Measurements from ENCODE around the gene ALG3. TPM values are rescaled to one million over a fixed set of nuclear protein-coding genes. Genes with fewer than 3 reads are reported as not detected.

Gene ALG3
- total and polyA plus RNA-seq, 9 of the 15 experiments (the other 6 are each of a cell fraction or from before 2014, with no cell fraction given): 37.5 to 107 (median 80.1) TPM

DNA sequence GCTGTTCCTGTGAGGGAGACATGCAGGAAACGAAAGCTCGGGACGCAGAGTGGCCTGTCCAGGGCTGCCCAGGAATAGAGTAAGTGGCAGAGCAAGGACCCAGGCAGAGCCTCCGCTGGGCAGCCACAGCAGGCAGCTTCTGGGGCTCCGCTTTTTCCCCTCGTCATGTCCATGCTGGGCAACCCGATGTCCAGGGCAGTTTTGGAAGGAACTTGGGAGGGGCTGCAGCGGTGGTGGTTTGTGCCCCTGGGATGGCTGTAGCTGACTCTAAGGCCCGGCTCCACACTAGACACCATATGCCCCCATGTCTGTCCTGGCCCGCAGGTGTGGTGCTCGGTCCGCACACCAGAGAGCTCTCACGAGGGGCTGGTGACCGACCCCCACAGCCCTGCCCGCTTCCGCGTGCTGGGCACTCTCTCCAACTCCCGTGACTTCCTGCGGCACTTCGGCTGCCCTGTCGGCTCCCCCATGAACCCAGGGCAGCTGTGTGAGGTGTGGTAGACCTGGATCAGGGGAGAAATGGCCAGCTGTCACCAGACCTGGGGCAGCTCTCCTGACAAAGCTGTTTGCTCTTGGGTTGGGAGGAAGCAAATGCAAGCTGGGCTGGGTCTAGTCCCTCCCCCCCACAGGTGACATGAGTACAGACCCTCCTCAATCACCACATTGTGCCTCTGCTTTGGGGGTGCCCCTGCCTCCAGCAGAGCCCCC, 43.1 kb upstream of the ALG3 start:
- no TSS peak for BruUV-seq (replicated peaks)
- Histone ChIP-seq H3K4me2 (ENCODE audit: insufficient read depth, low read length) (no peak overlapping the region), H3K36me3 (ENCODE audit: control insufficient read depth, insufficient read depth, low read length) (no peaks in the 10 kb centered on the region), H3K9me1 (ENCODE audit: control insufficient read depth, insufficient read depth, low read length) (no peaks in the 10 kb centered on the region), H3K9ac (ENCODE audit: insufficient read depth in 1 of 2, low read depth in 2 of 2, low read length in 2 of 2) (peak overlapping the region in 1 of 2 experiments; percentile 74; a peak in 2 of 4 replicates), H3K27ac (ENCODE audit: extremely low read depth, low read depth, low read length) (no peak overlapping the region), H3K4me3 (no peak overlapping the region), H3K79me2 (ENCODE audit: control insufficient read depth, insufficient read depth, low read length) (no peaks in the 10 kb centered on the region), H3K9me3 (replicated peaks; ENCODE audit: control insufficient read depth, insufficient read depth, low read depth, low read length) (no peaks in the 10 kb centered on the region), H4K20me1 (replicated peaks; ENCODE audit: control insufficient read depth, insufficient read depth, low read length) (no peaks in the 10 kb centered on the region), H3K4me1 (replicated peaks in 1 of 2; ENCODE audit: control insufficient read depth in 2 of 2, insufficient read depth in 2 of 2, low read length in 2 of 2) (peaks cover 0 to 12% of the 10 kb centered on the region in 2 experiments; a peak in 2 of 5 replicates), H2AFZ (ENCODE audit: low read depth, low read length) (no peak overlapping the region), H3K27me3 (ENCODE audit: control insufficient read depth in 2 of 2, insufficient read depth in 2 of 2, low read length in 2 of 2) (peaks cover 16 to 28% of the 10 kb centered on the region in 2 experiments; a peak in 4 of 5 replicates)
- ATAC-seq: no peak
- no peak for FAIRE-seq
- ChIA-PET CTCF (ENCODE audit: low intra/inter-chr PET ratio) (no interaction called here), POLR2A (interaction anchor here (0.5 to 0.6 kb wide), 2 partner anchors 110 to 274 kb away, joined by 3 read pairs; no protein-coding TSS in a partner anchor)
- TF ChIP-seq, protein P1, sequence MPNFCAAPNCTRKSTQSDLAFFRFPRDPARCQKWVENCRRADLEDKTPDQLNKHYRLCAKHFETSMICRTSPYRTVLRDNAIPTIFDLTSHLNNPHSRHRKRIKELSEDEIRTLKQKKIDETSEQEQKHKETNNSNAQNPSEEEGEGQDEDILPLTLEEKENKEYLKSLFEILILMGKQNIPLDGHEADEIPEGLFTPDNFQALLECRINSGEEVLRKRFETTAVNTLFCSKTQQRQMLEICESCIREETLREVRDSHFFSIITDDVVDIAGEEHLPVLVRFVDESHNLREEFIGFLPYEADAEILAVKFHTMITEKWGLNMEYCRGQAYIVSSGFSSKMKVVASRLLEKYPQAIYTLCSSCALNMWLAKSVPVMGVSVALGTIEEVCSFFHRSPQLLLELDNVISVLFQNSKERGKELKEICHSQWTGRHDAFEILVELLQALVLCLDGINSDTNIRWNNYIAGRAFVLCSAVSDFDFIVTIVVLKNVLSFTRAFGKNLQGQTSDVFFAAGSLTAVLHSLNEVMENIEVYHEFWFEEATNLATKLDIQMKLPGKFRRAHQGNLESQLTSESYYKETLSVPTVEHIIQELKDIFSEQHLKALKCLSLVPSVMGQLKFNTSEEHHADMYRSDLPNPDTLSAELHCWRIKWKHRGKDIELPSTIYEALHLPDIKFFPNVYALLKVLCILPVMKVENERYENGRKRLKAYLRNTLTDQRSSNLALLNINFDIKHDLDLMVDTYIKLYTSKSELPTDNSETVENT (CRISPR knock-in tag; IDR thresholded peaks at IDR 0.05): no peak
- TF ChIP-seq ILF3 (IDR thresholded peaks at IDR 0.05; ENCODE audit: borderline replicate concordance) (no peak), TRIM24 (IDR thresholded peaks at IDR 0.05) (no peak), MAFK (IDR thresholded peaks at IDR 0.05; ENCODE audit: low read length) (no peak)
- TF ChIP-seq, protein P2, sequence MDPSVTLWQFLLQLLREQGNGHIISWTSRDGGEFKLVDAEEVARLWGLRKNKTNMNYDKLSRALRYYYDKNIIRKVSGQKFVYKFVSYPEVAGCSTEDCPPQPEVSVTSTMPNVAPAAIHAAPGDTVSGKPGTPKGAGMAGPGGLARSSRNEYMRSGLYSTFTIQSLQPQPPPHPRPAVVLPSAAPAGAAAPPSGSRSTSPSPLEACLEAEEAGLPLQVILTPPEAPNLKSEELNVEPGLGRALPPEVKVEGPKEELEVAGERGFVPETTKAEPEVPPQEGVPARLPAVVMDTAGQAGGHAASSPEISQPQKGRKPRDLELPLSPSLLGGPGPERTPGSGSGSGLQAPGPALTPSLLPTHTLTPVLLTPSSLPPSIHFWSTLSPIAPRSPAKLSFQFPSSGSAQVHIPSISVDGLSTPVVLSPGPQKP (CRISPR knock-in tag; IDR thresholded peaks at IDR 0.05): no peak
- WGBS (ENCODE audit: insufficient coverage, low coverage, missing lambda C conversion rate): 24% methylated on average over 21 of the region's 21 CpGs
- in situ Hi-C loops (cut with MboI): no loop called here
- intact Hi-C loops (cut with micrococcal nuclease): no loop called here
- no peak for DNase-seq (ENCODE audit: extremely low read depth in 1 of 4, low spot score in 3 of 4)

Measured in K562 (cell line).